ENCODE data around the gene UST.

The UST gene

GRCh38 chr6:148737806-148738205 lies 9.0 kb upstream of the UST start:
- peaks cover 14% of the 10 kb centered on the region for H3K9me3 Mint-ChIP-seq
- H3K27me3 Mint-ChIP-seq (ENCODE audit: low read depth, poor library complexity): no peaks in the 10 kb centered on the region
- no peak for TF ChIP-seq CTCF (IDR thresholded peaks at IDR 0.05)
- H3K27ac Mint-ChIP-seq: no peak overlapping the region
- no peak overlapping the region for H3K4me3 Mint-ChIP-seq
- H3K4me1 Mint-ChIP-seq: peaks cover 4% of the 10 kb centered on the region
- no peaks in the 10 kb centered on the region for H3K36me3 Mint-ChIP-seq (ENCODE audit: low read depth)
- DNase-seq: no peak

GRCh38 chr6:148738946-148739821 lies 7.6 kb upstream of the UST start:
- peaks cover 8% of the 10 kb centered on the region for H3K9me3 Mint-ChIP-seq
- peaks cover 15% of the 10 kb centered on the region for H3K4me1 Mint-ChIP-seq
- no peaks in the 10 kb centered on the region for H3K27me3 Mint-ChIP-seq (ENCODE audit: low read depth, poor library complexity)
- no peaks in the 10 kb centered on the region for H3K36me3 Mint-ChIP-seq (ENCODE audit: low read depth)
- H3K27ac Mint-ChIP-seq: no peak overlapping the region
- no peak overlapping the region for H3K4me3 Mint-ChIP-seq
- TF ChIP-seq CTCF (IDR thresholded peaks at IDR 0.05): no peak
- DNase-seq: no peak

GRCh38 chr6:148739822-148740128 lies 7.1 kb upstream of the UST start:
- Mint-ChIP-seq H3K27ac (no peak overlapping the region), H3K27me3 (ENCODE audit: low read depth, poor library complexity) (no peaks in the 10 kb centered on the region), H3K4me3 (no peak overlapping the region), H3K36me3 (ENCODE audit: low read depth) (no peaks in the 10 kb centered on the region), H3K9me3 (peaks cover 2% of the 10 kb centered on the region), H3K4me1 (peaks cover 20% of the 10 kb centered on the region)
- no peak for TF ChIP-seq CTCF (IDR thresholded peaks at IDR 0.05)
- DNase-seq: no peak

- DNase-seq: no peak
- no peaks in the 10 kb centered on the region for H3K9me3 Mint-ChIP-seq
- peak overlapping the region; percentile 7 for H3K27ac Mint-ChIP-seq
- no peaks in the 10 kb centered on the region for H3K27me3 Mint-ChIP-seq (ENCODE audit: low read depth, poor library complexity)
- H3K4me3 Mint-ChIP-seq: peak overlapping the region; percentile 8
- no peak for TF ChIP-seq CTCF (IDR thresholded peaks at IDR 0.05)
- H3K36me3 Mint-ChIP-seq (ENCODE audit: low read depth): no peaks in the 10 kb centered on the region
- H3K4me1 Mint-ChIP-seq: peaks cover 41% of the 10 kb centered on the region
Observed at GRCh38 chr6:148743476-148743875, 3.4 kb upstream of the UST start.

- H3K4me3 Mint-ChIP-seq: peak overlapping the region; percentile 95
Observed at GRCh38 chr6:148745926-148746325, 904 bp upstream of the UST start.

More at GRCh38 chr6:148745926-148746325, 904 bp upstream of the UST start:
- Mint-ChIP-seq H3K27ac (peak overlapping the region; percentile 94), H3K4me1 (peaks cover 51% of the 10 kb centered on the region), H3K36me3 (ENCODE audit: low read depth) (peaks cover 4% of the 10 kb centered on the region), H3K27me3 (ENCODE audit: low read depth, poor library complexity) (no peaks in the 10 kb centered on the region), H3K9me3 (no peaks in the 10 kb centered on the region)
- TF ChIP-seq CTCF (IDR thresholded peaks at IDR 0.05): no peak
- DNase-seq: no peak

All from nephron progenitor cell (in vitro differentiated cells).